Liver (tissue), 9 donors: ENCODE measurements around the gene HIVEP2. TPM values are rescaled to one million over a fixed set of nuclear protein-coding genes. Genes with fewer than 3 reads are reported as not detected.

Experiments
- DNase-seq: peaks from one replicate; pipeline ENCODE4 v3.0.0-alpha.2; 2017; ENCODE audit warnings: low spot score
- H3K27ac ChIP-seq, 2 donors: one replicate each; pipeline ENCODE4 v1.7.0; 2013; ENCODE audit warnings: inconsistent platforms in 2 of 2, low read length in 2 of 2, control low read depth in 1 of 2, low read depth in 1 of 2, mild to moderate bottlenecking in 1 of 2
- H3K27me3 ChIP-seq, 4 donors: one replicate each; pipeline versions ENCODE4 v1.6.1 to v1.7.0; 2013; ENCODE audit warnings: low read length in 3 of 4, inconsistent platforms in 1 of 4, mild to moderate bottlenecking in 1 of 4, moderate library complexity in 1 of 4; ENCODE audit not compliant: control insufficient read depth in 4 of 4, insufficient read depth in 4 of 4
- H3K36me3 ChIP-seq, 4 donors: one replicate each; pipeline versions ENCODE4 v1.6.1 to v1.7.0; 2013; ENCODE audit warnings: low read length in 3 of 4, mild to moderate bottlenecking in 3 of 4, low read depth in 1 of 4, moderate library complexity in 1 of 4; ENCODE audit not compliant: control insufficient read depth in 4 of 4, insufficient read depth in 3 of 4
- H3K4me1 ChIP-seq, 4 donors: one replicate each; pipeline versions ENCODE4 v1.6.1 to v1.7.0; 2013; ENCODE audit warnings: low read length in 3 of 4, mild to moderate bottlenecking in 3 of 4, moderate library complexity in 1 of 4; ENCODE audit not compliant: control insufficient read depth in 4 of 4, insufficient read depth in 4 of 4
- H3K4me3 ChIP-seq, 3 donors: one replicate each; pipeline versions ENCODE4 v1.6.1 to v1.7.0; 2013; ENCODE audit warnings: low read length in 3 of 3, control low read depth in 1 of 3, low read depth in 1 of 3, mild to moderate bottlenecking in 1 of 3
- H3K9ac ChIP-seq, 2 donors: one replicate each; pipeline ENCODE4 v1.7.0; 2013; ENCODE audit warnings: low read length in 2 of 2, mild to moderate bottlenecking in 2 of 2, moderate library complexity in 2 of 2, control low read depth in 1 of 2, low read depth in 1 of 2
- H3K9me3 ChIP-seq, 4 donors: one replicate each; pipeline versions ENCODE4 v1.6.1 to v1.7.0; 2013; ENCODE audit warnings: low read length in 3 of 4; ENCODE audit not compliant: control insufficient read depth in 4 of 4
- ATF3 ChIP-seq: IDR thresholded peaks from 2 replicates; pipeline ENCODE4 v1.6.1; 2016; ENCODE audit warnings: antibody characterized with exemption
- CTCF ChIP-seq: fragments of 150-350 bp; IDR thresholded peaks from 2 replicates; pipeline ENCODE4 v1.5.1; 2017; ENCODE audit warnings: improper control_type of control experiment, low read depth, low read length; ENCODE audit not compliant: missing input control
- EGR1 ChIP-seq, 2 donors: IDR thresholded peaks; 2 replicates each; pipeline ENCODE4 v1.6.1; 2016 to 2018; ENCODE audit warnings: antibody characterized with exemption in 2 of 2, low read depth in 2 of 2
- FOXA1 ChIP-seq: IDR thresholded peaks from 2 replicates; pipeline ENCODE4 v1.6.1; 2016; ENCODE audit warnings: antibody characterized with exemption
- FOXA2 ChIP-seq: IDR thresholded peaks from 2 replicates; pipeline ENCODE4 v1.6.1; 2016; ENCODE audit warnings: antibody characterized with exemption
- GABPA ChIP-seq, 2 donors: IDR thresholded peaks in 1 of 2; conservative IDR thresholded peaks in 1 of 2; 2 replicates each; pipeline ENCODE4 v1.6.1; 2016; ENCODE audit warnings: antibody characterized with exemption in 2 of 2, mild to moderate bottlenecking in 1 of 2, moderate library complexity in 1 of 2
- HNF4A ChIP-seq, 2 donors: conservative IDR thresholded peaks; 2 replicates each; pipeline ENCODE4 v1.6.1; 2016; ENCODE audit warnings: antibody characterized with exemption in 2 of 2, mild to moderate bottlenecking in 2 of 2
- HNF4G ChIP-seq: IDR thresholded peaks from 2 replicates; pipeline ENCODE4 v1.6.1; 2016; ENCODE audit warnings: antibody characterized with exemption
- JUND ChIP-seq, 2 donors: IDR thresholded peaks; 2 replicates each; pipeline ENCODE4 v1.6.1; 2016; ENCODE audit warnings: antibody characterized with exemption in 2 of 2
- MAX ChIP-seq: IDR thresholded peaks from 2 replicates; pipeline ENCODE4 v1.6.1; 2016; ENCODE audit warnings: antibody characterized with exemption
- NR2F2 ChIP-seq: IDR thresholded peaks from 2 replicates; pipeline ENCODE4 v1.6.1; 2016; ENCODE audit warnings: antibody characterized with exemption
- RAD21 ChIP-seq, 2 donors: IDR thresholded peaks; 2 replicates each; pipeline ENCODE4 v1.6.1; 2016; ENCODE audit warnings: antibody characterized with exemption in 2 of 2, mild to moderate bottlenecking in 2 of 2
- RXRA ChIP-seq, 2 donors: IDR thresholded peaks; 2 replicates each; pipeline ENCODE4 v1.6.1; 2017 to 2018; ENCODE audit warnings: antibody characterized with exemption in 2 of 2, mild to moderate bottlenecking in 1 of 2
- SP1 ChIP-seq: IDR thresholded peaks from 2 replicates; pipeline ENCODE4 v1.6.1; 2018; ENCODE audit warnings: antibody characterized with exemption, mild to moderate bottlenecking
- YY1 ChIP-seq: IDR thresholded peaks from 2 replicates; pipeline ENCODE4 v1.6.1; 2016; ENCODE audit warnings: antibody characterized with exemption, mild to moderate bottlenecking
- WGBS: extraction: QIAGEN DNeasy Blood & Tissue Kit; methylation state at CpG from one replicate; pipeline ENCODE4 v1.1.7; 2013; 5-methylcytosine and 5-hydroxymethylcytosine counted together
- polyA plus RNA-seq, 2 donors: library from polyadenylated mRNA; stranded (reverse) in 1 of 2; unstranded in 1 of 2; fragments of 200-250 nt in 1 of 2; fragments of >200 nt in 1 of 2; fragmentation: Nextera tagmentation in 1 of 2; extraction: Ambion mirVana in 1 of 2; gene quantifications; one replicate each; pipeline versions ENCODE4 v1.2.1 to v1.2.3, GENCODE V29; 2013 to 2015
- total RNA-seq, 2 donors: library from RNA; depleted of rRNA; stranded (reverse); fragments of >200 nt; gene quantifications; one replicate each; pipeline ENCODE4 v1.2.3, GENCODE V29; 2014
- TF ChIP-seq, protein P1 (sequence below): IDR thresholded peaks from 2 replicates; pipeline ENCODE4 v1.6.1; 2016; ENCODE audit warnings: antibody characterized with exemption
- TF ChIP-seq, protein P2 (sequence below): IDR thresholded peaks from 2 replicates; pipeline ENCODE4 v1.6.1; 2016; ENCODE audit warnings: antibody characterized with exemption, mild to moderate bottlenecking
- donor health status: healthy.
- donor health status: healthy.
- donor health status: healthy.
- donor health status: healthy.
- donor health status: healthy.

Gene HIVEP2
- total and polyA plus RNA-seq, 4 donors = 0.82 to 6.6 (median 1.3) TPM

DNA sequence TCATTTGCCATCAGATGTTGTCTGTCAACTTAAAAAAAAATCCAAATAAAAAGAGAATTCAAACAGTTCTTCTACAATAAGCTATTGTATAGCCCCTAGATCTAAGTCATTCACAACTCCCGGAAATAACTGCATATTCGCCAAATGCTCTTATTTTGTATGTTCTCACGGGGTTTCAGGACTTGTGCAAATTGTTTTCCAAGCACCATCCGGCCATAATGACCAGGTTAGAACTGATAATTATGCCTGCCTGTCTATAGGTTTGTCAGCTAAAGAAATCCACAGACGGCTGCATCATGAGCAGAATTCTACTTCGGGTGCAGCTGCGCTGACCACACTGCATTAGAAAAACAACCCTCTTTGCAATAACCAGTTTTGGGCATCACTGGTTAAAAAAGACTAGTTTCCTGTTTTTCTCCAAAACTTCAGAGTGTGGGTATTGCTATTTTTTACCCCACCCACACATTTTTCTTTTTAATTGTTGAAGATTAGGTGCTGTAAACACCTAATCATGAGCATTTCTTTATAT, 87.7 kb downstream of the HIVEP2 start (continued):
- TF ChIP-seq GABPA (IDR thresholded peaks at IDR 0.05 in 1 of 2, conservative IDR thresholded peaks at IDR 0.05 in 1 of 2) (no peak), JUND (IDR thresholded peaks at IDR 0.05) (no peak), FOXA2 (no peak), EGR1 (IDR thresholded peaks at IDR 0.05; ENCODE audit: low read depth in 2 of 2) (no peak), SP1 (no peak), NR2F2 (no peak), RXRA (IDR thresholded peaks at IDR 0.05) (no peak)

GRCh38 chr6:142856624-142857232, 88.2 kb downstream of the HIVEP2 start:
- H3K27me3 ChIP-seq = no peaks in the 10 kb centered on the region
- H3K4me1 ChIP-seq = peaks cover under 1 to 6% (median 2%) of the 10 kb centered on the region in 4 donors
- no peaks in the 10 kb centered on the region for H3K36me3 ChIP-seq
- H3K9ac ChIP-seq = no peak overlapping the region
- H3K27ac ChIP-seq = no peak overlapping the region
- H3K4me3 ChIP-seq = no peak overlapping the region
- H3K9me3 ChIP-seq = no peaks in the 10 kb centered on the region
- 79% methylated on average over 6 of the region's 6 CpGs for WGBS
- TF ChIP-seq JUND (IDR thresholded peaks at IDR 0.05) = no peak
- TF ChIP-seq CTCF = no peak
- TF ChIP-seq MAX = no peak
- TF ChIP-seq YY1 = no peak
- TF ChIP-seq GABPA (IDR thresholded peaks at IDR 0.05 in 1 of 2, conservative IDR thresholded peaks at IDR 0.05 in 1 of 2) = no peak
- TF ChIP-seq RAD21 (IDR thresholded peaks at IDR 0.05) = no peak
- TF ChIP-seq, protein P1, sequence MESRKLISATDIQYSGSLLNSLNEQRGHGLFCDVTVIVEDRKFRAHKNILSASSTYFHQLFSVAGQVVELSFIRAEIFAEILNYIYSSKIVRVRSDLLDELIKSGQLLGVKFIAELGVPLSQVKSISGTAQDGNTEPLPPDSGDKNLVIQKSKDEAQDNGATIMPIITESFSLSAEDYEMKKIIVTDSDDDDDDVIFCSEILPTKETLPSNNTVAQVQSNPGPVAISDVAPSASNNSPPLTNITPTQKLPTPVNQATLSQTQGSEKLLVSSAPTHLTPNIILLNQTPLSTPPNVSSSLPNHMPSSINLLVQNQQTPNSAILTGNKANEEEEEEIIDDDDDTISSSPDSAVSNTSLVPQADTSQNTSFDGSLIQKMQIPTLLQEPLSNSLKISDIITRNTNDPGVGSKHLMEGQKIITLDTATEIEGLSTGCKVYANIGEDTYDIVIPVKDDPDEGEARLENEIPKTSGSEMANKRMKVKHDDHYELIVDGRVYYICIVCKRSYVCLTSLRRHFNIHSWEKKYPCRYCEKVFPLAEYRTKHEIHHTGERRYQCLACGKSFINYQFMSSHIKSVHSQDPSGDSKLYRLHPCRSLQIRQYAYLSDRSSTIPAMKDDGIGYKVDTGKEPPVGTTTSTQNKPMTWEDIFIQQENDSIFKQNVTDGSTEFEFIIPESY = no peak
- no peak for TF ChIP-seq RXRA (IDR thresholded peaks at IDR 0.05)
- TF ChIP-seq HNF4A (conservative IDR thresholded peaks at IDR 0.05) = no peak
- TF ChIP-seq, protein P2, sequence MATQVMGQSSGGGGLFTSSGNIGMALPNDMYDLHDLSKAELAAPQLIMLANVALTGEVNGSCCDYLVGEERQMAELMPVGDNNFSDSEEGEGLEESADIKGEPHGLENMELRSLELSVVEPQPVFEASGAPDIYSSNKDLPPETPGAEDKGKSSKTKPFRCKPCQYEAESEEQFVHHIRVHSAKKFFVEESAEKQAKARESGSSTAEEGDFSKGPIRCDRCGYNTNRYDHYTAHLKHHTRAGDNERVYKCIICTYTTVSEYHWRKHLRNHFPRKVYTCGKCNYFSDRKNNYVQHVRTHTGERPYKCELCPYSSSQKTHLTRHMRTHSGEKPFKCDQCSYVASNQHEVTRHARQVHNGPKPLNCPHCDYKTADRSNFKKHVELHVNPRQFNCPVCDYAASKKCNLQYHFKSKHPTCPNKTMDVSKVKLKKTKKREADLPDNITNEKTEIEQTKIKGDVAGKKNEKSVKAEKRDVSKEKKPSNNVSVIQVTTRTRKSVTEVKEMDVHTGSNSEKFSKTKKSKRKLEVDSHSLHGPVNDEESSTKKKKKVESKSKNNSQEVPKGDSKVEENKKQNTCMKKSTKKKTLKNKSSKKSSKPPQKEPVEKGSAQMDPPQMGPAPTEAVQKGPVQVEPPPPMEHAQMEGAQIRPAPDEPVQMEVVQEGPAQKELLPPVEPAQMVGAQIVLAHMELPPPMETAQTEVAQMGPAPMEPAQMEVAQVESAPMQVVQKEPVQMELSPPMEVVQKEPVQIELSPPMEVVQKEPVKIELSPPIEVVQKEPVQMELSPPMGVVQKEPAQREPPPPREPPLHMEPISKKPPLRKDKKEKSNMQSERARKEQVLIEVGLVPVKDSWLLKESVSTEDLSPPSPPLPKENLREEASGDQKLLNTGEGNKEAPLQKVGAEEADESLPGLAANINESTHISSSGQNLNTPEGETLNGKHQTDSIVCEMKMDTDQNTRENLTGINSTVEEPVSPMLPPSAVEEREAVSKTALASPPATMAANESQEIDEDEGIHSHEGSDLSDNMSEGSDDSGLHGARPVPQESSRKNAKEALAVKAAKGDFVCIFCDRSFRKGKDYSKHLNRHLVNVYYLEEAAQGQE = no peak
- no peak for TF ChIP-seq FOXA1
- no peak for TF ChIP-seq HNF4G
- no peak for TF ChIP-seq ATF3
- no peak for DNase-seq
